H1 (cell line): Measurements from ENCODE around the gene TTC28. TPM values are rescaled to one million over a fixed set of nuclear protein-coding genes. Genes with fewer than 3 reads are reported as not detected.

Experiments used
- NRF1 ChIP-seq: IDR thresholded peaks from 2 replicates; pipeline ENCODE4 v1.6.1; 2011; ENCODE audit warnings: mild to moderate bottlenecking, low read depth, low read length, improper control_type of control experiment
- polyA plus RNA-seq, 7 experiments: library from polyadenylated mRNA; depleted of rRNA in 3 of 7; stranded (reverse) in 5 of 7; unstranded in 2 of 7; fragments of >200 nt in 5 of 7; fragments of 200-250 nt in 2 of 7; gene quantifications; 1 replicate in 5 of 7; 2 replicates in 1 of 7; 4 replicates in 1 of 7; pipeline versions ENCODE4 v1.2.1 to v1.2.3, GENCODE V29; 2011 to 2013; ENCODE audit warnings: missing spikeins in 2 of 7, mixed read lengths in 2 of 7
- total RNA-seq: library from RNA; stranded (reverse); fragmentation: NEBNext Ultra II Directional; extraction: Animal tissue kit (Norgen Biotek cat#: 25700); gene quantifications from 2 replicates; pipeline ENCODE4 v1.2.1, GENCODE V29; 2021

TTC28 gene
- total and polyA plus RNA-seq, 2 of the 8 experiments (the other 6 are each of a cell fraction or from before 2014, with no cell fraction given): 2.6 to 12.6 TPM

DNA sequence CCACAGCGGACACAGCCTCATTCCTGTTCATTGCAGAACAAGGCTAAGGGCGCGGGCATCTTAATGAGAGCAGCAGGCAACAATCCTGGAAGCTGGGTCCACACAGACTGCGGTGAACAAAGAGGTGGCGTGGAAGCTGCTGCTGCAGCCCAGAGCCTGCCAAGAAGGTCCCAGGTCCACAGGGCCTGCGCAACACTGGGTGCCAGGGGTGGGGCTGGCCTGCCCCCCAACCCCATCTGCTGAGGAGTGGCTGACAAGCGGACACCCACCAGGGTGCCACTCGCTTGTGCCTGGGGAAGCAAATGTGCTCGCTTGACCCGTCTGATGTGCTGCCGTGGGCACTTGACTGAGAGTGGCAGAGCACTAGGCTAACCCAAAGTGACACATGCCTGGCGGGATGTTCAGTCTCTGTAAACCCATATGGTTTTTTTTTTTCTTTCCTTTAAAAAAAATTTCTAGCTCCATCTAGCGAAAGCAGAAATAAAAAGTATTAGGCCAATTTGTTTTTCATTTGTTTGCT is 677.4 kb downstream of the TTC28 start (continued):
- no peak for TF ChIP-seq NRF1
